Measurements from ENCODE around the gene MYT1.
"Not testable (repeated sequence)": the region's sequence is repeated elsewhere in the genome, so short reads cannot be mapped to it uniquely, and the experiment has no call there.

The MYT1 gene

GRCh38 chr20:64230461-64231145, 66.4 kb downstream of the MYT1 start:
- no peak for DNase-seq (ENCODE audit: low read depth in 2 of 2)

DNA sequence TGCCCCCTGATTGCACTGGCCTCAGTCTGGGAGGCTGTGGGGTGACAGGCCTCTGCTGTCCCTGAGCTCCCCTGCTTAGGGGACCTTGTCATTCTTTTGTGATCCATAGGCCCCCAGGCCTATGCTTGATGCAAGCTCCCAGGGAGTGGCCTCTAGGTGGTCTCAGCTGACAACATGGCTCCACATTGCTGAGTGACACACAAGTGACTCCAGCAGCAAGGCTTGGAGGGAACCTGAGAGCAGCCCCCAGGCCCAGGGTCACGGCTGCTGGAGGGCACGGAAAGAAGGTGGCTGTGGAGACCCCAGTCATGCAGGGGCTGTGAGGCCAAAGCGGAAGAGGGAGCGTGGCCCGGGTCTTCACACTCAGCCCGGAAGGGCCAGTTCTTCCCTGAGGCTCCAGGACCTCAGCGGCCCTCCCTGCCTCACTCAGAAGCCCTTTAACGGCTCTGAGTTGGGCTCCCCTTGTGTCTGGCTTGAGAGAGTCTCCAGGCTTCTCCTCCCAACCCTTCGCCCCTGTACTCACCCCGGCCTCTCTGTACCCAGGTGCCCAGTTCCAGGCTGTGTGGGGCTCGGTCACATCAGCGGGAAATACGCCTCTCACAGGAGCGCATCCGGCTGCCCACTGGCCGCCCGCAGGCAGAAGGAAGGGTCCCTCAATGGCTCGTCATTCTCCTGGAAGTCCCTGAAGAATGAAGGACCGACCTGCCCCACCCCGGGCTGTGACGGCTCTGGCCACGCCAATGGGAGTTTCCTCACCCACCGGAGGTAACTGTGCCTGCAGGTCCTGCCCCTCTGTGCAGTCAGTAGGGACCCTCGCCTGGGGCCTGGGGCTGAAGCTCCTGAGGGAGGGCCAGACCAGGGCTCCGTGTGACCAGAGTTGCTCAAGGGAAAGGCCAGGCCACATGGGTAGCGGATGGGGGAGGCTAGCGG, 67.6 kb downstream of the MYT1 start:
- DNase-seq (ENCODE audit: low read depth in 2 of 2): no peak

DNA sequence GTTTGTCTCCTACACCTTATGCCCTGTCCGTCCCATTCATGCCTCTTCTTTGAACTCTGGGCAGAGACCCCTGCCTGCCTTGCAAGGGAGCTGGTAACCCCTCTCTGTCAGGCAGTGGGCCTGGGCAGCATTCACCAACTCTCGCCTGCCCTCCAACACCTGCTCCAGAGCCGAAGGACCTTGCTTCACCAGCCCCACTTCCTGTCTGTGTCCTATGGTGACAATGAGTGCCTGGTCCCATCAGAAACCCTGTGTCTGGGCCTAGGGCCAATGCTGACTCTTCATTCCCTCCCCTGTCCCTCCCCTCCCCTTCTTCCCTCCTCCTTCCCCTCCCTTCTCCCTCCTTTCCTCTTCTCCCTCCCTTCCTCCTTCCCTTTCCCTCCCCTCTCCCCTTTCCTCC, 68.5 kb downstream of the MYT1 start:
- no peak for DNase-seq (ENCODE audit: low read depth in 2 of 2)

DNA sequence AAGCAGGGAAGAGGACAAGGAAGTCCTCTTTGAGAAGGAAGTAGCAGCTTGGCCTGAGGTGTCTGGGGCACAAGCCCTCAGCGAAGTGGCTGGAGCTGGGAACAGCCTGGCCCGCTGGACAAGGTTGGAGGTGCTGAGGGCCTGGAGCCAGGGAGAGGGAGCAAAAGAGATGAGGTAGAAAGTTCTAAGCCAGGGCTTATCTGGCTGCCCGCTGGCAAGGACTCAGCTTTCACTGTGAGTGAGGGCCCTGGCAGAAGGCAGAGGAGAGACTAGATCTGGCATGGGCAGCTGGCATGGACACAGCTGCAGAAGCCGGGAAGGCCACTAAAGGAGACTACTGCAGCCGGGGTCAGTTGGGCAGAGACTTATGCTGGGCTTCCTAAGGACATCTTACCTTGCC, 69.5 kb downstream of the MYT1 start:
- no peak for DNase-seq (ENCODE audit: low read depth in 2 of 2)

DNA sequence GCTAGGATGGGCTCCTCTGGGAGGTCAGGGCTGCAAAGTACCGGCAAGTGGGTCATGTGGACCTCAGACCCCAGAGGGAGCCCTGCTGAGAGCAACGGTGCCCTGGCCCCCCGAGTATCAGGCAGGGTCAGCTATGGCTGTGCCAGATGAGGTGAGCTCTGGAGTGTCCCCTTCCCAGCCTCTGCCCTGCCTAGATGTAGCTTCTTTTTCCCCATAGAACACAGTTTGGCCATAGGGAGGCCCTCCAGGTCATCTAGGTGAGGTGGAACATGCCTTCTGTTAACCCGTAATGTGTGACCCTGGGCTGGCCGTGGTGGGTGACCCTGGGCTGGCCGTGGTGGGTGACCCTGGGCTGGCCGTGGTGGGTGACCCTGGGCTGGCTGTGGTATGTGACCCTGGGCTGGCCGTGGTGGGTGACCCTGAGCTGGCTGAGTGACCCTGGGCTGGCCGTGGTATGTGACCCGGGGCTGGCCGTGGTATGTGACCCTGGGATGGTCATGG, 70.1 kb downstream of the MYT1 start:
- DNase-seq (ENCODE audit: low read depth in 2 of 2): no peak

DNA sequence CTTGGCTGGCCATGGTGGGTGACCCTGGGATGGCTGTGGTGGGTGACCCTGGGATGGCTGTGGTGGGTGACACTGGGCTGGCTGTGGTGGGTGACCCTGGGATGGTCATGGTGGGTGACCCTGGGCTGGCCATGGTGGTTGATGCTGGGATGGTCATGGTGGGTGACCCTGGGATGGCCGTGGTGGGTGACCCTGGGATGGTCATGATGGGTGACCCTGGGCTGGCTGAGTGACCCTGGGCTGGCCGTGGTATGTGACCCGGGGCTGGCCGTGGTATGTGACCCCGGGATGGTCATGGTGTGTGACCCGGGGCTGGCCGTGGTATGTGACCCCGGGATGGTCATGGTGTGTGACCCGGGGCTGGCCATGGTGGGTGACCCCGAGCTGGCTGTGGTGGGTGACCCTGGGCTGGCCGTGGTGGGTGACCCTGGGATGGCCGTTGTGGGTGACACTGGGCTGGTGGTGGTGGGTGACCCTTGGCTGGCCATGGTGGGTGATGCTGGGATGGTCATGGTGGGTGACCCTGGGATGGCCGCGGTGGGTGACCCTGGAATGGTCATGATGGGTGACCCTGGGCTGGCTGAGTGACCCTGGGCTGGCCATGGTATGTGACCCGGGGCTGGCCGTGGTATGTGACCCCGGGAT, 70.8 kb downstream of the MYT1 start:
- DNase-seq (ENCODE audit: low read depth in 2 of 2): not testable (repeated sequence)

GRCh38 chr20:64236137-64237088, 72.2 kb downstream of the MYT1 start:
- DNase-seq (ENCODE audit: low read depth in 2 of 2): no peak

GRCh38 chr20:64237316-64237715, 73.1 kb downstream of the MYT1 start:
- DNase-seq (ENCODE audit: low read depth in 2 of 2): no peak

GRCh38 chr20:64238115-64238825, 74.0 kb downstream of the MYT1 start:
- DNase-seq (ENCODE audit: low read depth in 2 of 2): no peak

DNA sequence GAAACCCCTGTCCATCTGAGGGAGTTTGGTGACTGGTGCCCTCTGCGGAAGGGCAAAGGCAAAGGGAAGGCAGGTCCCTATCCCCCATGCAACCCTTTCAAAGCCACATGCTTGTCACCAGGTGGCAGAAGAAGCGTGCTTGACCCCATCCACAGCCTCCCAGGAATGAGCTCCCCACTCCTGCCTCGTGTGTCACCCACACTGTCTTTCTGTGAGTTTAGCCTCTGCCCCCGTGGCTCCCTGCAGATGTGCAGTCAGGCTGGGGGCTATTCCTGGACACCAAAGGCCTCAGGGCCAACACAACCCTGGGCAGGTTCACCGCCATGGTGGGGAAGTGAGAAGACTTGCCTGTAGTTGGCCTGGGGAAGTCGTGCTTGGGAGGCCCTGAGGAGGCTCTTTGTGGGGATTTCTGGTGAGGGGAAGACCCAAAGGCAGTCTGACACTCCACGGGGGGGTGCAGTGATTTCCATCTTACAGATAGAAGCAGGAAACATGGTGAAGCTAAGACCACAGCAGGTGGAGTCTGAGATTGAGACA, 74.7 kb downstream of the MYT1 start:
- DNase-seq (ENCODE audit: low read depth in 2 of 2): no peak

- no peak for DNase-seq (ENCODE audit: low read depth in 2 of 2)
Measured at GRCh38 chr20:64239449-64240242, 75.4 kb downstream of the MYT1 start.

DNA sequence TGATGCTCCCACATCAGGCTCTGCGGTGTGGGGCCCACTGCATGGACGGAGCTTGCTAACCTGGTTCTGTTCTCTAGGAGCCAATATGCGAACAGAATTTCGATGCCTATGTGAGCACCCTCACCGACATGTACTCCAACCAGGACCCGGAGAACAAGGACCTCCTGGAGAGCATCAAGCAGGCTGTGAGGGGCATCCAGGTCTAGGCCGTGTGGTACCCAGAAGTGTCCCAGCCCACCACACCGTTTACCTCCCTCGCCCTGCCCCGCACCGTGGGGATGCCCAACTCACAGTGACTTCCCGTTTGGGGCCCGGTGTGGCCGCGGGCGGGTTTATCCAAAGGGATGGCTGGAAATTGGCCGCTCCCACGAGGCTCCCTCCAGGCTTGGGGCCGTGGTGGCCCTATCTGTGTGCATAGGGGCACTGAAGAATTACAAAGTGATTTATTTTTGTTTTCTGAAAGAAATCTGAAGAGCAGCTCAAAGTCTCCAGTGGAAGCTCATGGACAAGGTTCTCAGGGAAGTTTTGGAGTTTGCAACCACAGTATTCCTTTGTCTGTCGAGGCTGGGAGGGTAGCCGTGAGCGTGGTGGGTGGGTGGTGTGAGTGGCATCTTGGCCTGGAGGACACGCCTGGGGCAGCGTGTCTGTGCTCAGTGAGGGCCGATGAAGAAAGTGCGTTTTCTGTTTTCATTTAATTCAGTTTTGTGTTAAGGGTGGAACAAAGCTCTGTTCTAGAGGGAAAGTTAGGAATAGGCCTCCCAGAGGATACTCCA, 76.2 kb downstream of the MYT1 start:
- no peak for DNase-seq (ENCODE audit: low read depth in 2 of 2)

GRCh38 chr20:64241061-64241460, 76.8 kb downstream of the MYT1 start:
- no peak for DNase-seq (ENCODE audit: low read depth in 2 of 2)

GRCh38 chr20:64242003-64242796, 77.9 kb downstream of the MYT1 start:
- DNase-seq (ENCODE audit: low read depth in 2 of 2): no peak

DNA sequence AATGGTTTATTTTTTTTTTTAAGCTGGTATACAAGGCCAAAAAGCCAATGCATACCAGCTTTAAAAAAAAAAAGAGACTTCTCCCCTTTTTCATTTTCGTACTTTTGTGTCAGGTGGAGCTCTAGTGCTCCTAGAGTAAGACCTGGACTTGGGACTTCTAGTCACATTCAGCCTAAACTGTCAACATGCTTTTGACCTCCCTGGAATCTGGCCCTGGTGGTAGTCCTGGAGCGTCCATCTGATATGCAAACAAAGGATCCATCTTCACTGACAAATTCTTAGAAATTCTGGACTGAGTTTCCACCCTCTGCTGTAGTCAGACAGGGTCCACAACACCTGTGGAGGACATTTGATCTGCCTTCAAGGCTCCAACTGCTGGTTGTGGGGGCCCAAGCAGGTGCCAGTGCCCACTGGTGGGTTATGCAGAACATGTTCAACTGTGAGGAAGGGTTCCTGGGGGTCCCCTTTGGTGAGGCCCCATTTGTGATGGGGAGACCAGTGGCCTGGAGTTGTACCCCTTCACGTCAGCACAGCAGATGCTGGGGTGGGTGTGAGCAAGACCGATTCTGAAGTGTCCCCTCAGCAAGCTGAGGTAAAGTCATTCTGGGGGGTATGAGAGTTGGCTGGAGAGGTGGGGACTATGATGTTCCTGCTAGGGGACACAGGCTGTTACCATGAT, 78.7 kb downstream of the MYT1 start:
- no peak for DNase-seq (ENCODE audit: low read depth in 2 of 2)

GRCh38 chr20:64244281-64244805, 80.1 kb downstream of the MYT1 start:
- no peak for DNase-seq (ENCODE audit: low read depth in 2 of 2)

All from stimulated activated CD4-positive, alpha-beta T cell treated with anti-CD3 and anti-CD28 coated beads, Interleukin-15, amount 100 ng/mL, for 48 hours (primary cell).